HL-60 (cell line): ENCODE data around the gene PRM1.

ENCODE experiments used
- DNase-seq, 2 experiments: peaks; one replicate each; pipeline ENCODE4 v3.0.0-alpha.2; 2010 to 2020; ENCODE audit warnings: low read depth in 1 of 2, low spot score in 1 of 2
- H3K27ac ChIP-seq: fragments of 250-450 bp; sonication (Bioruptor Pico); replicated peaks from 2 replicates; pipeline ENCODE4 v1.5.1; 2020; ENCODE audit warnings: mild to moderate bottlenecking, moderate library complexity
- H3K27me3 ChIP-seq: fragments of 250-450 bp; sonication (Bioruptor Pico); 2 replicates; pipeline ENCODE4 v1.5.1; 2021; ENCODE audit warnings: mild to moderate bottlenecking, moderate library complexity; ENCODE audit not compliant: insufficient read depth, poor library complexity, severe bottlenecking
- H3K4me3 ChIP-seq: replicated peaks from 2 replicates; pipeline ENCODE4 v1.5.1; 2011; ENCODE audit warnings: mild to moderate bottlenecking, control low read depth, low read length; ENCODE audit not compliant: insufficient read depth
- GABPA ChIP-seq: IDR thresholded peaks from 2 replicates; pipeline ENCODE4 v1.6.1; 2012; ENCODE audit warnings: low read depth
- POLR2AphosphoS5 ChIP-seq: IDR thresholded peaks from 2 replicates; pipeline ENCODE4 v1.6.1; 2012; ENCODE audit warnings: low read depth
- SPI1 ChIP-seq: IDR thresholded peaks from 2 replicates; pipeline ENCODE4 v1.6.1; 2012; ENCODE audit warnings: low read depth, mild to moderate bottlenecking, borderline replicate concordance
- TF ChIP-seq, protein P1 (sequence below): IDR thresholded peaks from 2 replicates; pipeline ENCODE4 v1.6.1; 2012; ENCODE audit warnings: low read depth; ENCODE audit not compliant: insufficient replicate concordance
- TF ChIP-seq, protein P2 (sequence below): IDR thresholded peaks from one replicate; pipeline ENCODE4 v1.5.1; 2011; ENCODE audit warnings: low read length, control low read depth, inconsistent platforms; ENCODE audit not compliant: insufficient read depth

Gene PRM1

DNA sequence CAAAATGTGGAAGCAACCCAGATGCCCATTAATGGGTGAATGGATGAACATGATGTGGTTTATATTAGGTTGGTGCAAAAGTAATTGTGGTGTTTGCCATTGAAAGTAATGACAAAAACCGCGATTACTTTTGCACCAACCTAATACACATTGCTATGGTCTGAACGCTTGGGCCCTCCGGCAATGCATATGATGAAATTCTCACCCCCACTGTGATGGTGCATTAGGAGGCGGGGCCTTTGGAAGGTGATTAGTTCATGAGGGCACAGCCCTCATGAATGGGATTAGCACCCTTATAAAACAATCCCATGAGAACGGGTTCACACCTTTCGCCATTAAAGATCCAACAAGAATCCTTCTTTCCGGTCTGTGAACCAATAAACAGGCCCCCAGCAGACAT lies 25.3 kb upstream of the PRM1 start:
- TF ChIP-seq POLR2AphosphoS5 (no peak), SPI1 (no peak), GABPA (no peak)
- TF ChIP-seq, protein P1, sequence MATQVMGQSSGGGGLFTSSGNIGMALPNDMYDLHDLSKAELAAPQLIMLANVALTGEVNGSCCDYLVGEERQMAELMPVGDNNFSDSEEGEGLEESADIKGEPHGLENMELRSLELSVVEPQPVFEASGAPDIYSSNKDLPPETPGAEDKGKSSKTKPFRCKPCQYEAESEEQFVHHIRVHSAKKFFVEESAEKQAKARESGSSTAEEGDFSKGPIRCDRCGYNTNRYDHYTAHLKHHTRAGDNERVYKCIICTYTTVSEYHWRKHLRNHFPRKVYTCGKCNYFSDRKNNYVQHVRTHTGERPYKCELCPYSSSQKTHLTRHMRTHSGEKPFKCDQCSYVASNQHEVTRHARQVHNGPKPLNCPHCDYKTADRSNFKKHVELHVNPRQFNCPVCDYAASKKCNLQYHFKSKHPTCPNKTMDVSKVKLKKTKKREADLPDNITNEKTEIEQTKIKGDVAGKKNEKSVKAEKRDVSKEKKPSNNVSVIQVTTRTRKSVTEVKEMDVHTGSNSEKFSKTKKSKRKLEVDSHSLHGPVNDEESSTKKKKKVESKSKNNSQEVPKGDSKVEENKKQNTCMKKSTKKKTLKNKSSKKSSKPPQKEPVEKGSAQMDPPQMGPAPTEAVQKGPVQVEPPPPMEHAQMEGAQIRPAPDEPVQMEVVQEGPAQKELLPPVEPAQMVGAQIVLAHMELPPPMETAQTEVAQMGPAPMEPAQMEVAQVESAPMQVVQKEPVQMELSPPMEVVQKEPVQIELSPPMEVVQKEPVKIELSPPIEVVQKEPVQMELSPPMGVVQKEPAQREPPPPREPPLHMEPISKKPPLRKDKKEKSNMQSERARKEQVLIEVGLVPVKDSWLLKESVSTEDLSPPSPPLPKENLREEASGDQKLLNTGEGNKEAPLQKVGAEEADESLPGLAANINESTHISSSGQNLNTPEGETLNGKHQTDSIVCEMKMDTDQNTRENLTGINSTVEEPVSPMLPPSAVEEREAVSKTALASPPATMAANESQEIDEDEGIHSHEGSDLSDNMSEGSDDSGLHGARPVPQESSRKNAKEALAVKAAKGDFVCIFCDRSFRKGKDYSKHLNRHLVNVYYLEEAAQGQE, result no peak
- TF ChIP-seq, protein P2, sequence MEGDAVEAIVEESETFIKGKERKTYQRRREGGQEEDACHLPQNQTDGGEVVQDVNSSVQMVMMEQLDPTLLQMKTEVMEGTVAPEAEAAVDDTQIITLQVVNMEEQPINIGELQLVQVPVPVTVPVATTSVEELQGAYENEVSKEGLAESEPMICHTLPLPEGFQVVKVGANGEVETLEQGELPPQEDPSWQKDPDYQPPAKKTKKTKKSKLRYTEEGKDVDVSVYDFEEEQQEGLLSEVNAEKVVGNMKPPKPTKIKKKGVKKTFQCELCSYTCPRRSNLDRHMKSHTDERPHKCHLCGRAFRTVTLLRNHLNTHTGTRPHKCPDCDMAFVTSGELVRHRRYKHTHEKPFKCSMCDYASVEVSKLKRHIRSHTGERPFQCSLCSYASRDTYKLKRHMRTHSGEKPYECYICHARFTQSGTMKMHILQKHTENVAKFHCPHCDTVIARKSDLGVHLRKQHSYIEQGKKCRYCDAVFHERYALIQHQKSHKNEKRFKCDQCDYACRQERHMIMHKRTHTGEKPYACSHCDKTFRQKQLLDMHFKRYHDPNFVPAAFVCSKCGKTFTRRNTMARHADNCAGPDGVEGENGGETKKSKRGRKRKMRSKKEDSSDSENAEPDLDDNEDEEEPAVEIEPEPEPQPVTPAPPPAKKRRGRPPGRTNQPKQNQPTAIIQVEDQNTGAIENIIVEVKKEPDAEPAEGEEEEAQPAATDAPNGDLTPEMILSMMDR, result no peak
- peak overlapping the region; percentile 91 for H3K27ac ChIP-seq
- no peaks in the 10 kb centered on the region for H3K27me3 ChIP-seq
- no peak for DNase-seq
- H3K4me3 ChIP-seq, result no peak overlapping the region

GRCh38 chr16:11303405-11304138 lies 22.4 kb upstream of the PRM1 start:
- DNase-seq, result no peak
- no peak overlapping the region for H3K27ac ChIP-seq
- no peak overlapping the region for H3K4me3 ChIP-seq

GRCh38 chr16:11302977-11303376 lies 21.8 kb upstream of the PRM1 start:
- DNase-seq, result no peak
- Histone ChIP-seq H3K4me3 (no peak overlapping the region), H3K27me3 (no peaks in the 10 kb centered on the region), H3K27ac (no peak overlapping the region)
- TF ChIP-seq GABPA (no peak), SPI1 (no peak), POLR2AphosphoS5 (no peak)
- TF ChIP-seq, protein P1, result no peak
- TF ChIP-seq, protein P2, result no peak

More at GRCh38 chr16:11303405-11304138, 22.4 kb upstream of the PRM1 start:
- no peaks in the 10 kb centered on the region for H3K27me3 ChIP-seq
- TF ChIP-seq, protein P1, result no peak
- TF ChIP-seq SPI1, result no peak
- TF ChIP-seq, protein P2, result no peak
- no peak for TF ChIP-seq GABPA
- no peak for TF ChIP-seq POLR2AphosphoS5
